WTC11 (cell line): ENCODE data around the gene OBSCN. TPM values are rescaled to one million over a fixed set of nuclear protein-coding genes. Genes with fewer than 3 reads are reported as not detected.

ENCODE experiments used
- ATAC-seq: fragments of 200-7000 bp; cut with Tn5 transposase; 2 replicates; pipeline ENCODE4 v1.10.0; 2021; ENCODE audit warnings: mild to moderate bottlenecking, moderate library complexity
- CTCF ChIA-PET: fragments of 300-600 bp; sonication (Branson Sonifier 250); formaldehyde crosslinking; loops from one replicate; lab custom pipeline; 2021; ENCODE audit warnings: antibody characterized with exemption; lab: Charles Lee
- POLR2A ChIA-PET: fragments of 350-600 bp; sonication (Branson Sonifier 250); formaldehyde crosslinking; loops from one replicate; lab custom pipeline; 2021; ENCODE audit warnings: antibody characterized with exemption; lab: Charles Lee
- DNase-seq: peaks from one replicate; pipeline ENCODE4 v3.0.0; 2021; ENCODE audit warnings: low spot score
- H3K27ac Mint-ChIP-seq: 2 replicates; pipeline ENCODE4 v1.8.0; 2021; ENCODE audit warnings: mixed read lengths
- H3K27me3 Mint-ChIP-seq: 2 replicates; pipeline ENCODE4 v1.8.0; 2021; ENCODE audit warnings: low read depth, mild to moderate bottlenecking, moderate library complexity, mixed read lengths
- H3K36me3 Mint-ChIP-seq: 2 replicates; pipeline ENCODE4 v1.8.0; 2021; ENCODE audit warnings: mixed read lengths
- H3K4me1 Mint-ChIP-seq: 2 replicates; pipeline ENCODE4 v1.8.0; 2022; ENCODE audit warnings: mixed read lengths
- H3K4me3 Mint-ChIP-seq: 2 replicates; pipeline ENCODE4 v1.8.0; 2021; ENCODE audit warnings: mild to moderate bottlenecking, moderate library complexity, mixed read lengths
- H3K9me3 Mint-ChIP-seq: 2 replicates; pipeline ENCODE4 v1.8.0; 2021; ENCODE audit warnings: mixed read lengths
- CREM ChIP-seq: sonication (generic); formaldehyde crosslinking; IDR thresholded peaks from 2 replicates; pipeline ENCODE4 v1.8.1; 2022; ENCODE audit warnings: mild to moderate bottlenecking, missing genetic modification reagents, moderate library complexity
- IRF2 ChIP-seq: sonication (generic); formaldehyde crosslinking; IDR thresholded peaks from 2 replicates; pipeline ENCODE4 v1.8.0; 2022; ENCODE audit warnings: low read depth, missing genetic modification reagents, borderline replicate concordance
- OVOL2 ChIP-seq: fragments of 250-450 bp; sonication (Bioruptor Pico); IDR thresholded peaks from 2 replicates; pipeline ENCODE4 v1.9.0; 2021; ENCODE audit warnings: mild to moderate bottlenecking, borderline replicate concordance
- PRRX2 ChIP-seq: fragments of 250-450 bp; sonication (Bioruptor Pico); IDR thresholded peaks from 2 replicates; pipeline ENCODE4 v1.8.0; 2021; ENCODE audit warnings: mild to moderate bottlenecking
- RELA ChIP-seq: sonication (generic); formaldehyde crosslinking; IDR thresholded peaks from 2 replicates; pipeline ENCODE4 v1.8.1; 2022; ENCODE audit warnings: missing genetic modification reagents, mild to moderate bottlenecking, borderline replicate concordance
- RORB ChIP-seq: fragments of 250-450 bp; sonication (Bioruptor Pico); IDR thresholded peaks from 2 replicates; pipeline ENCODE4 v1.9.0; 2021; ENCODE audit warnings: mild to moderate bottlenecking
- TEAD1 ChIP-seq: sonication (generic); formaldehyde crosslinking; IDR thresholded peaks from 2 replicates; pipeline ENCODE4 v1.8.0; 2022; ENCODE audit warnings: mild to moderate bottlenecking, missing genetic modification reagents
- ZNF396 ChIP-seq: fragments of 250-450 bp; sonication (Bioruptor Pico); IDR thresholded peaks from 2 replicates; pipeline ENCODE4 v1.8.0; 2021; ENCODE audit warnings: mild to moderate bottlenecking, moderate library complexity, borderline replicate concordance
- total RNA-seq: library from RNA; stranded (reverse); gene quantifications from 3 replicates; pipeline ENCODE4 v1.2.3, GENCODE V29; 2021
- TF ChIP-seq, protein P1 (sequence below): sonication (generic); formaldehyde crosslinking; IDR thresholded peaks from 2 replicates; pipeline ENCODE4 v1.8.0; 2023; ENCODE audit warnings: mild to moderate bottlenecking, missing genetic modification reagents
- TF ChIP-seq, protein P2 (sequence below): fragments of 250-450 bp; sonication (Bioruptor Pico); conservative IDR thresholded peaks from 2 replicates; pipeline ENCODE4 v1.9.0; 2021; ENCODE audit warnings: mild to moderate bottlenecking
- TF ChIP-seq, protein P3 (sequence below): fragments of 250-450 bp; sonication (Bioruptor Pico); IDR thresholded peaks from 2 replicates; pipeline ENCODE4 v1.9.0; 2021; ENCODE audit warnings: moderate library complexity, mild to moderate bottlenecking, inconsistent platforms, borderline replicate concordance
- TF ChIP-seq, protein P4 (sequence below): fragments of 250-450 bp; sonication (Bioruptor Pico); IDR thresholded peaks from 2 replicates; pipeline ENCODE4 v1.9.0; 2021; ENCODE audit warnings: mild to moderate bottlenecking, borderline replicate concordance
- TF ChIP-seq, protein P5 (sequence below): sonication (generic); formaldehyde crosslinking; conservative IDR thresholded peaks from 2 replicates; pipeline ENCODE4 v1.8.1; 2022; ENCODE audit warnings: mild to moderate bottlenecking, missing genetic modification reagents
- TF ChIP-seq, protein P6 (sequence below): fragments of 250-450 bp; sonication (Bioruptor Pico); IDR thresholded peaks from 2 replicates; pipeline ENCODE4 v1.8.0; 2021; ENCODE audit warnings: mild to moderate bottlenecking
- TF ChIP-seq, protein P7 (sequence below): sonication (generic); formaldehyde crosslinking; IDR thresholded peaks from 2 replicates; pipeline ENCODE4 v1.8.1; 2022; ENCODE audit warnings: low read depth, mild to moderate bottlenecking, moderate library complexity, missing genetic modification reagents, borderline replicate concordance
- TF ChIP-seq, protein P8 (sequence below): sonication (generic); formaldehyde crosslinking; IDR thresholded peaks from 2 replicates; pipeline ENCODE4 v1.8.0; 2022; ENCODE audit warnings: mild to moderate bottlenecking, missing genetic modification reagents

OBSCN gene
- total RNA-seq, 1 experiment from 2014 or later, result 38.8 TPM

DNA sequence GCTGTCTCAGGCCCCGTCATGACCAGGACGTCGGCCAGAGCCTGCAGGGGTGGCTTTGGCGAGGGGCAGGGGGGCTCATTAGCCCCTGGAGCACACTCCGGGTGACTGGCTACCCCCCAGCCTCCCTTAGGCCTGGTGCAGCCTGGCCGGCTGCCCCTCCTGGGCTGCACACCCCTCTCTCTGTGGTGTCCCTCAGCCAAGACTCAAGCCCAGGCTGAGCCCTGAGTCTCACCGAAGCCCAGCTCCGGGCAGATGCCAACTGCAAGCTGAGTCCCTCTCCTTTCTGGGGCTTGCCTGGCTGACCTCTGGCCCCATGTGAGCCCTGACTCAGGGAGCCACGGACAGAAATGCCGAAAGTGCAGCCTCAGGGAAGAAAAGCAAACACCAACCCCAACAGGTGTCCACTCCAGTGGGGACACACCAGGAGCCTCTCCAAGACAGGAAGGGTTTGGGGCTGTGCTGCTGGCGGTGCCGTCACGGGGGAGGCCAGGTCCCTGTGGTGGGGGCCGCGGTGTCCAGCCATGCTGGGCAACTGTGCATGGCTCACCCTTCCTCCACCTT is 47.6 kb upstream of the OBSCN start:
- no peak overlapping the region for H3K27ac Mint-ChIP-seq
- CTCF ChIA-PET, result no interaction called here
- TF ChIP-seq, protein P1, sequence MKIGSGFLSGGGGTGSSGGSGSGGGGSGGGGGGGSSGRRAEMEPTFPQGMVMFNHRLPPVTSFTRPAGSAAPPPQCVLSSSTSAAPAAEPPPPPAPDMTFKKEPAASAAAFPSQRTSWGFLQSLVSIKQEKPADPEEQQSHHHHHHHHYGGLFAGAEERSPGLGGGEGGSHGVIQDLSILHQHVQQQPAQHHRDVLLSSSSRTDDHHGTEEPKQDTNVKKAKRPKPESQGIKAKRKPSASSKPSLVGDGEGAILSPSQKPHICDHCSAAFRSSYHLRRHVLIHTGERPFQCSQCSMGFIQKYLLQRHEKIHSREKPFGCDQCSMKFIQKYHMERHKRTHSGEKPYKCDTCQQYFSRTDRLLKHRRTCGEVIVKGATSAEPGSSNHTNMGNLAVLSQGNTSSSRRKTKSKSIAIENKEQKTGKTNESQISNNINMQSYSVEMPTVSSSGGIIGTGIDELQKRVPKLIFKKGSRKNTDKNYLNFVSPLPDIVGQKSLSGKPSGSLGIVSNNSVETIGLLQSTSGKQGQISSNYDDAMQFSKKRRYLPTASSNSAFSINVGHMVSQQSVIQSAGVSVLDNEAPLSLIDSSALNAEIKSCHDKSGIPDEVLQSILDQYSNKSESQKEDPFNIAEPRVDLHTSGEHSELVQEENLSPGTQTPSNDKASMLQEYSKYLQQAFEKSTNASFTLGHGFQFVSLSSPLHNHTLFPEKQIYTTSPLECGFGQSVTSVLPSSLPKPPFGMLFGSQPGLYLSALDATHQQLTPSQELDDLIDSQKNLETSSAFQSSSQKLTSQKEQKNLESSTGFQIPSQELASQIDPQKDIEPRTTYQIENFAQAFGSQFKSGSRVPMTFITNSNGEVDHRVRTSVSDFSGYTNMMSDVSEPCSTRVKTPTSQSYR (CRISPR knock-in tag), result no peak
- TF ChIP-seq PRRX2 (CRISPR knock-in tag) (no peak), IRF2 (no peak), OVOL2 (CRISPR knock-in tag) (no peak), RORB (CRISPR knock-in tag) (no peak), ZNF396 (CRISPR knock-in tag) (no peak), TEAD1 (CRISPR knock-in tag) (no peak), CREM (no peak)
- TF ChIP-seq, protein P2, sequence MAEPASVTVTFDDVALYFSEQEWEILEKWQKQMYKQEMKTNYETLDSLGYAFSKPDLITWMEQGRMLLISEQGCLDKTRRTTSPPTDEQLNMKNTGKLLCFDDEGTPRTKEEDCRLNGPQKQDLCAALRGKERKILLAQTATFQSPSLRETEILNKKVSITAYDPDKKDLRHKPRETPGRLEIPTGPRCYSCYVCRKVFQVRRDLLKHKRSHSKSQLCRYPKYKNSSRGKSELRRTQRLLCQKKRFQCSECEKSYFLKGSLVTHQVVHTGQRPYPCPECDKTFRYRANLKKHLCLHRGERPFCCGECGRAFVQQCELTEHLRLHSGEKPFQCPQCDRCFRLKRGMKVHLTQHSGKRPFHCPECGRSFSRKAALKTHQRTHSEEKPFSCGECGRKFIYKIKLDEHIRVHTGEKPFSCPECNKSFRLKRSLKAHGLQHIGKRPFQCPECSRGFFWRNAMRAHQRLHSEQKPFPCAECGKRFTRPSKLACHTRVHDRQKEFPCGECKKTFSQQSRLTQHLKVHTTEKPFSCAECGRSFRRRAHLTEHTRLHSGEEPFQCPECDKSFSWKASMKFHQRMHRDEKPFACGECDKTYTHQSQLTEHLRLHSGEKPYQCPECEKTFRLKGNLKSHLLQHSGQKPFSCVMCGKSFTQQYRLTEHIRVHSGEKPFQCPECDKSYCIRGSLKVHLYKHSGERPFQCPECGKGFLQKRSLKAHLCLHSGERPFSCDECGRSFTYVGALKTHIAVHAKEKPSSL (CRISPR knock-in tag), result no peak
- TF ChIP-seq, protein P3, sequence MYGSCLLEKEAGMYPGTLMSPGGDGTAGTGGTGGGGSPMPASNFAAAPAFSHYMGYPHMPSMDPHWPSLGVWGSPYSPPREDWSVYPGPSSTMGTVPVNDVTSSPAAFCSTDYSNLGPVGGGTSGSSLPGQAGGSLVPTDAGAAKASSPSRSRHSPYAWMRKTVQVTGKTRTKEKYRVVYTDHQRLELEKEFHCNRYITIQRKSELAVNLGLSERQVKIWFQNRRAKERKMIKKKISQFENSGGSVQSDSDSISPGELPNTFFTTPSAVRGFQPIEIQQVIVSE (CRISPR knock-in tag), result no peak
- TF ChIP-seq, protein P4, sequence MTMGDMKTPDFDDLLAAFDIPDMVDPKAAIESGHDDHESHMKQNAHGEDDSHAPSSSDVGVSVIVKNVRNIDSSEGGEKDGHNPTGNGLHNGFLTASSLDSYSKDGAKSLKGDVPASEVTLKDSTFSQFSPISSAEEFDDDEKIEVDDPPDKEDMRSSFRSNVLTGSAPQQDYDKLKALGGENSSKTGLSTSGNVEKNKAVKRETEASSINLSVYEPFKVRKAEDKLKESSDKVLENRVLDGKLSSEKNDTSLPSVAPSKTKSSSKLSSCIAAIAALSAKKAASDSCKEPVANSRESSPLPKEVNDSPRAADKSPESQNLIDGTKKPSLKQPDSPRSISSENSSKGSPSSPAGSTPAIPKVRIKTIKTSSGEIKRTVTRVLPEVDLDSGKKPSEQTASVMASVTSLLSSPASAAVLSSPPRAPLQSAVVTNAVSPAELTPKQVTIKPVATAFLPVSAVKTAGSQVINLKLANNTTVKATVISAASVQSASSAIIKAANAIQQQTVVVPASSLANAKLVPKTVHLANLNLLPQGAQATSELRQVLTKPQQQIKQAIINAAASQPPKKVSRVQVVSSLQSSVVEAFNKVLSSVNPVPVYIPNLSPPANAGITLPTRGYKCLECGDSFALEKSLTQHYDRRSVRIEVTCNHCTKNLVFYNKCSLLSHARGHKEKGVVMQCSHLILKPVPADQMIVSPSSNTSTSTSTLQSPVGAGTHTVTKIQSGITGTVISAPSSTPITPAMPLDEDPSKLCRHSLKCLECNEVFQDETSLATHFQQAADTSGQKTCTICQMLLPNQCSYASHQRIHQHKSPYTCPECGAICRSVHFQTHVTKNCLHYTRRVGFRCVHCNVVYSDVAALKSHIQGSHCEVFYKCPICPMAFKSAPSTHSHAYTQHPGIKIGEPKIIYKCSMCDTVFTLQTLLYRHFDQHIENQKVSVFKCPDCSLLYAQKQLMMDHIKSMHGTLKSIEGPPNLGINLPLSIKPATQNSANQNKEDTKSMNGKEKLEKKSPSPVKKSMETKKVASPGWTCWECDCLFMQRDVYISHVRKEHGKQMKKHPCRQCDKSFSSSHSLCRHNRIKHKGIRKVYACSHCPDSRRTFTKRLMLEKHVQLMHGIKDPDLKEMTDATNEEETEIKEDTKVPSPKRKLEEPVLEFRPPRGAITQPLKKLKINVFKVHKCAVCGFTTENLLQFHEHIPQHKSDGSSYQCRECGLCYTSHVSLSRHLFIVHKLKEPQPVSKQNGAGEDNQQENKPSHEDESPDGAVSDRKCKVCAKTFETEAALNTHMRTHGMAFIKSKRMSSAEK (CRISPR knock-in tag), result no peak
- TF ChIP-seq, all 79 proteins: peak for 0
- Mint-ChIP-seq H3K4me3 (no peak overlapping the region), H3K36me3 (no peaks in the 10 kb centered on the region), H3K4me1 (peaks cover 8% of the 10 kb centered on the region; the same call in 1 of the 2 replicates), H3K9me3 (no peaks in the 10 kb centered on the region), H3K27me3 (peaks cover 22% of the 10 kb centered on the region)
- DNase-seq, result no peak
- POLR2A ChIA-PET, result no interaction called here
- no peak for ATAC-seq

DNA sequence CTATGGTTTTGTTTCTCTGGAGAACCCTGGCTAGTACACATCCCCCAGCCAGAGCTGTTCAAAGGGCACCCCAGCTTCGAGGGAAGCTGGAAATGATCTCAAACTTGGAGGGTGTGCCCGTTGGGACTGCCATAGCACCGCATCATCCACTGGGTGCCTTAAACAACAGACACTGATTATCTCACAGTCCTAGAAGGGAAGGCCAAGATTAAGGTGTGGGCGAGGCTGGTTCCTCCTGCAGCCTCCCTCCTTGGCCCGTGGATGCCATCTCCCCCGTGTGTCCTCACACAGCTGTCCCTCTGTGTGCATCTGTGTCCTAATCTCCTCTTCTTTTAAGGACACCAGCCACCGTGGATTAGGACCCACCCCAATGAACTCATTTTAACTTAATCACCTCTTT is 46.5 kb upstream of the OBSCN start:
- H3K27me3 Mint-ChIP-seq, result peaks cover 22% of the 10 kb centered on the region
- H3K27ac Mint-ChIP-seq, result no peak overlapping the region
- TF ChIP-seq RORB (CRISPR knock-in tag) (no peak), RELA (CRISPR knock-in tag) (no peak)
- TF ChIP-seq, protein P5, sequence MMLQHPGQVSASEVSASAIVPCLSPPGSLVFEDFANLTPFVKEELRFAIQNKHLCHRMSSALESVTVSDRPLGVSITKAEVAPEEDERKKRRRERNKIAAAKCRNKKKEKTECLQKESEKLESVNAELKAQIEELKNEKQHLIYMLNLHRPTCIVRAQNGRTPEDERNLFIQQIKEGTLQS, result no peak
- TF ChIP-seq, protein P6, sequence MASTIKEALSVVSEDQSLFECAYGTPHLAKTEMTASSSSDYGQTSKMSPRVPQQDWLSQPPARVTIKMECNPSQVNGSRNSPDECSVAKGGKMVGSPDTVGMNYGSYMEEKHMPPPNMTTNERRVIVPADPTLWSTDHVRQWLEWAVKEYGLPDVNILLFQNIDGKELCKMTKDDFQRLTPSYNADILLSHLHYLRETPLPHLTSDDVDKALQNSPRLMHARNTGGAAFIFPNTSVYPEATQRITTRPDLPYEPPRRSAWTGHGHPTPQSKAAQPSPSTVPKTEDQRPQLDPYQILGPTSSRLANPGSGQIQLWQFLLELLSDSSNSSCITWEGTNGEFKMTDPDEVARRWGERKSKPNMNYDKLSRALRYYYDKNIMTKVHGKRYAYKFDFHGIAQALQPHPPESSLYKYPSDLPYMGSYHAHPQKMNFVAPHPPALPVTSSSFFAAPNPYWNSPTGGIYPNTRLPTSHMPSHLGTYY (CRISPR knock-in tag), result no peak
- TF ChIP-seq, protein P7, sequence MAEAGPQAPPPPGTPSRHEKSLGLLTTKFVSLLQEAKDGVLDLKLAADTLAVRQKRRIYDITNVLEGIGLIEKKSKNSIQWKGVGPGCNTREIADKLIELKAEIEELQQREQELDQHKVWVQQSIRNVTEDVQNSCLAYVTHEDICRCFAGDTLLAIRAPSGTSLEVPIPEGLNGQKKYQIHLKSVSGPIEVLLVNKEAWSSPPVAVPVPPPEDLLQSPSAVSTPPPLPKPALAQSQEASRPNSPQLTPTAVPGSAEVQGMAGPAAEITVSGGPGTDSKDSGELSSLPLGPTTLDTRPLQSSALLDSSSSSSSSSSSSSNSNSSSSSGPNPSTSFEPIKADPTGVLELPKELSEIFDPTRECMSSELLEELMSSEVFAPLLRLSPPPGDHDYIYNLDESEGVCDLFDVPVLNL (CRISPR knock-in tag), result no peak
- TF ChIP-seq, protein P2 (CRISPR knock-in tag), result no peak
- TF ChIP-seq, protein P8, sequence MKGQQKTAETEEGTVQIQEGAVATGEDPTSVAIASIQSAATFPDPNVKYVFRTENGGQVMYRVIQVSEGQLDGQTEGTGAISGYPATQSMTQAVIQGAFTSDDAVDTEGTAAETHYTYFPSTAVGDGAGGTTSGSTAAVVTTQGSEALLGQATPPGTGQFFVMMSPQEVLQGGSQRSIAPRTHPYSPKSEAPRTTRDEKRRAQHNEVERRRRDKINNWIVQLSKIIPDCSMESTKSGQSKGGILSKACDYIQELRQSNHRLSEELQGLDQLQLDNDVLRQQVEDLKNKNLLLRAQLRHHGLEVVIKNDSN (CRISPR knock-in tag), result no peak
- no peak for ATAC-seq
- ChIA-PET CTCF (no interaction called here), POLR2A (no interaction called here)
- H3K9me3 Mint-ChIP-seq, result no peaks in the 10 kb centered on the region
- no peak for DNase-seq
- H3K4me1 Mint-ChIP-seq, result peaks cover 8% of the 10 kb centered on the region; the same call in 1 of the 2 replicates
- no peaks in the 10 kb centered on the region for H3K36me3 Mint-ChIP-seq
- H3K4me3 Mint-ChIP-seq, result no peak overlapping the region
